ENCODE data around the gene PPHLN1. TPM values are rescaled to one million over a fixed set of nuclear protein-coding genes. Genes with fewer than 3 reads are reported as not detected.

Gene PPHLN1
- total and polyA plus RNA-seq, 2 of the 8 experiments (the other 6 are each of a cell fraction or from before 2014, with no cell fraction given): 34.3 to 71.6 TPM

GRCh38 chr12:42472376-42472775 lies 146.4 kb downstream of the PPHLN1 start:
- Histone ChIP-seq H2BK120ac (replicated peaks; ENCODE audit: low read depth, low read length) (no peak overlapping the region), H3K23ac (ENCODE audit: insufficient read length) (no peak overlapping the region), H3K27ac (ENCODE audit: low read depth, low read length) (no peak overlapping the region), H3K9me3 (ENCODE audit: insufficient read depth in 2 of 2, low read depth in 1 of 2, low read length in 1 of 2) (no peaks in the 10 kb centered on the region), H2AFZ (ENCODE audit: low read length) (no peak overlapping the region), H3K23me2 (ENCODE audit: low read depth, low read length) (no peaks in the 10 kb centered on the region), H3K4me3 (ENCODE audit: extremely low read depth in 1 of 4, insufficient read depth in 2 of 4, low read depth in 3 of 4, low read length in 4 of 4) (no peak overlapping the region), H4K20me1 (replicated peaks in 1 of 2; ENCODE audit: control insufficient read depth in 1 of 2, insufficient read depth in 2 of 2, low read length in 2 of 2) (peaks cover 12 to 13% of the 10 kb centered on the region in 2 experiments), H3K4me2 (ENCODE audit: insufficient read depth in 1 of 2, low read depth in 2 of 2, low read length in 2 of 2) (no peak overlapping the region), H3K79me1 (ENCODE audit: low read depth, low read length) (no peaks in the 10 kb centered on the region; the same call in 1 of the 2 replicates), H4K5ac (ENCODE audit: insufficient read length, low read depth, low read length) (no peak overlapping the region), H2BK20ac (ENCODE audit: low read length) (no peak overlapping the region), H3K79me2 (ENCODE audit: control insufficient read depth in 1 of 2, insufficient read depth in 2 of 2, low read length in 2 of 2) (peaks cover 0 to 60% of the 10 kb centered on the region in 2 experiments; a peak in 2 of 4 replicates), H3K36me3 (ENCODE audit: control insufficient read depth in 2 of 4, insufficient read depth in 4 of 4, low read length in 3 of 4) (peaks cover 7 to 36% (median 14%) of the 10 kb centered on the region in 4 experiments), H2BK5ac (ENCODE audit: low read depth, low read length) (no peak overlapping the region), H3K4me1 (replicated peaks in 1 of 4; ENCODE audit: control insufficient read depth in 3 of 4, insufficient read depth in 4 of 4, low read length in 3 of 4) (peaks cover 2 to 7% (median 3%) of the 10 kb centered on the region in 4 experiments; a peak in 5 of 7 replicates), H3K18ac (ENCODE audit: extremely low read depth, low read length) (no peak overlapping the region), H2BK12ac (ENCODE audit: low read depth, low read length) (no peak overlapping the region), H3K27me3 (replicated peaks in 1 of 4; ENCODE audit: control insufficient read depth in 3 of 4, extremely low read depth in 1 of 4, insufficient read depth in 3 of 4, low read length in 3 of 4) (no peaks in the 10 kb centered on the region), H3K9ac (replicated peaks in 1 of 4; ENCODE audit: extremely low read depth in 1 of 4, low read depth in 3 of 4, low read length in 3 of 4) (no peak overlapping the region), H2BK15ac (ENCODE audit: low read length) (no peak overlapping the region), H2AK5ac (ENCODE audit: low read depth, low read length) (no peak overlapping the region), H3K4ac (replicated peaks; ENCODE audit: insufficient read length, low read depth, low read length) (no peak overlapping the region), H4K91ac (replicated peaks; ENCODE audit: insufficient read length, low read length) (no peak overlapping the region), H3K56ac (replicated peaks; ENCODE audit: insufficient read length, low read depth, low read length) (no peak overlapping the region), H4K8ac (ENCODE audit: extremely low read depth, insufficient read depth, low read length) (no peak overlapping the region), H3K14ac (ENCODE audit: insufficient read length) (no peak overlapping the region)
- no peak for TF ChIP-seq PHF8 (conservative IDR thresholded peaks at IDR 0.05; ENCODE audit: low read depth, low read length)
- no peak for TF ChIP-seq POU5F1 (IDR thresholded peaks at IDR 0.05; ENCODE audit: low read depth, low read length)
- TF ChIP-seq RAD21 (IDR thresholded peaks at IDR 0.05 in 1 of 2, conservative IDR thresholded peaks at IDR 0.05 in 1 of 2; ENCODE audit: low read depth in 2 of 2, low read length in 2 of 2): no peak
- no peak for TF ChIP-seq TAF7 (optimal IDR thresholded peaks at IDR 0.05; ENCODE audit: borderline replicate concordance, low read depth, low read length)
- DNase-seq (ENCODE audit: low read depth in 1 of 2, low spot score in 2 of 2) (no peak), FAIRE-seq (no peak)
- 82% methylated on average over 3 of the region's 3 CpGs; no CpG with 5 or more reads in 1 of the 2 experiments for WGBS, 2 experiments (ENCODE audit: extremely low coverage in 1 of 2, insufficient coverage in 1 of 2, insufficient read length in 1 of 2, insufficient replicate concordance in 2 of 2, low coverage in 1 of 2, low lambda C conversion rate in 2 of 2, missing lambda C conversion rate in 1 of 2)
- ChIA-PET CTCF (ENCODE audit: partially characterized antibody) (interaction anchor here (0.7 to 1.7 kb wide), 3 partner anchors 11 to 64 kb away, joined by 3 to 5 read pairs (median 3); no protein-coding TSS in a partner anchor), POLR2A (ENCODE audit: partially characterized antibody) (interaction anchor here (1.0 to 2.2 kb wide), 4 partner anchors 9 to 14 kb away, joined by 3 to 8 read pairs (median 4); no protein-coding TSS in a partner anchor)

All from H1 (cell line).